Measurements from ENCODE around the gene TEC.

DNA sequence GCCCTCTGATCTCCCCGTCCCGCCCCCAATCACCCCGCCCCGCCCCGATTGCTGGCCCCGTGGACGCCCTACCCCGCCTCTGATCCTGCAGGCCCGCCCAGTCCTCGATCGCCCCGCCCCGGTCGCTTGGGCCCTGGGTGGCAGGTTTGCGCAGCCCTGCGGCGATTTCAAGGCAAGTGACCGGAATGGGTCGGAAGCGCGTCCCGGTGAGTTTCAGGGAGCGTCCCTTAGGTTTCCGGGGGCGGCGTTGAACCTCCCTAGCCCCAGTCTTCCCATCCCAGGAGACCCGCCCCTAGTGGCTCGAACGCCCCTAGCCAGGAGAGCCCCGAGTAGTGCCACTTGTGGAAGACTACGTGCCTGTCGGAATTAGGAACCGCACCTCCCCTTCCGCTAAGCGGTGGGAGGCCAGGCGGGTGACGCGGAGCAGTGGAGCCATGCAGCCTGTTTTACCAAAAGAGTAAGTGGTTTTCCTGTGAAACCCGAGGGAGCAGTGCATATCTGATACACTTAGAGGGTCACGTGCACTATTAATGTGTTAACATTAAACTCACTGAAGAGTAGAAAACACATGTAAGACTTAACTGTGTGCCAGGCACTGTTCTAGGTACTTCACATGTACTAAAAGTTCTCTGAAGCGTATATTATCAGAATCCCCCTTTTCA lies 354 bp upstream of the TEC start:
- TF ChIP-seq NFIC (IDR thresholded peaks at IDR 0.05) = no peak
- TF ChIP-seq RAD21 (IDR thresholded peaks at IDR 0.05; ENCODE audit: low read depth) = no peak
- TF ChIP-seq EP300 (IDR thresholded peaks at IDR 0.05; ENCODE audit: borderline replicate concordance) = 0 out of 2 replicates have a peak, but pooled peaks have one; percentile 9
- TF ChIP-seq EGR1 (IDR thresholded peaks at IDR 0.05) = no peak
- peak; percentile 61 for TF ChIP-seq TAF1 (IDR thresholded peaks at IDR 0.05; ENCODE audit: low read depth)
- TF ChIP-seq TCF12 (IDR thresholded peaks at IDR 0.05; ENCODE audit: low read depth) = 0 out of 2 replicates have a peak, but pooled peaks have one; percentile 8
- TF ChIP-seq CREB1 (IDR thresholded peaks at IDR 0.05; ENCODE audit: low read depth) = no peak
- no peak for TF ChIP-seq CEBPB (IDR thresholded peaks at IDR 0.05)
- no peak for TF ChIP-seq ZBTB7A (IDR thresholded peaks at IDR 0.05; ENCODE audit: low read depth)
